ENCODE data around the gene TGM1. TPM values are rescaled to one million over a fixed set of nuclear protein-coding genes. Genes with fewer than 3 reads are reported as not detected.

The TGM1 gene
- total and polyA plus RNA-seq, 3 experiments from 2014 or later: 3.2 to 3.7 TPM; not detected in 1

DNA sequence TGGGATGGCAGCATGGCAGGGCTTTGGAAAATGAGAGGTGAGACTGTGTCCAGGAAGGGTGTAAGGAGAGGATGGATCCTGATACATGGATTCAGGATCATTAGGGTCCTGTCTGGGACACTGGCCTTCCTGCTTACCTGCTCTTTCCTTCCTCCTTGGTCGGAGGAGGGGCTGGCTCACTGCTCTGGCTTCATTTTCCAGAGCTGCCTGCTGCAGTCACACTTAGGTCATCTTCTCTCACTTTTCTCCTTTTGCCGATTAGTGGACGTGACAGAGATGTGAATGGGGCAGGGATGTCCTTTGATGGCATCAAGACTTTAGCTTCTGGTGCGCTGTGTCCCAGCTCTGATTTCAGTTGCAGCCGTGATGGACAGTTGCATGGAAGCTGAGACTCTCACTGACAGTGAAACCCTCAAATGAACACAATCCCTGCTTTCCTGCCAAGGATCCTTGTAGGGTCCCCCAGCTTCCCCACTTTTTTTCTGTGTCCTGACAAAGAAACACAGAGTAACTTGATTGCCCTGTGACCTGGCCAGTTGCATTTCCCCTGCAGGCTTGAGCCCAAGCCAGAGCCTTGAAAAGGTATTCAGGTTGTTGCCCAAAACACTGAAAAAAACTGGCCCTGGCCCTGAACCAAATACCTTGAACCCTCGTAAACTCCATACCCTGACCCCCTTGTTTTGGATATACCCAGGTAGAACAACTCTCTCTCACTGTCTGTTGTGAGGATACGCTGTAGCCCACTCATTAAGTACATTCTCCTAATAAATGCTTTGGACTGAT, 45.6 kb upstream of the TGM1 start:
- Mint-ChIP-seq H3K27ac (peak overlapping the region; percentile 84 to 96 (median 91)), H3K4me3 (peak overlapping the region in 4 of 7 donors; percentile 25 to 48 (median 29)), H3K9me3 (no peaks in the 10 kb centered on the region), H3K27me3 (peaks cover 0 to 2% of the 10 kb centered on the region in 2 donors), H3K4me1 (peaks cover 46 to 54% (median 47%) of the 10 kb centered on the region in 3 donors), H3K36me3 (peaks cover 0 to 49% (median 22%) of the 10 kb centered on the region in 3 donors)
- ChIA-PET CTCF (interaction anchor here (0.6 to 17.7 kb wide), 30 partner anchors 8 to 194 kb away, joined by 3 to 265 read pairs (median 4); partner anchors contain the start of genes ADCY4, CBLN3, CHMP4A and DCAF11), POLR2A (interaction anchor here (1.1 to 1.4 kb wide), 3 partner anchors 66 to 121 kb away, joined by 4 to 6 read pairs (median 5); partner anchors contain the start of genes CBLN3, KHNYN, MDP1 and TINF2)
- Histone ChIP-seq H3K4me1 (ENCODE audit: insufficient read depth, low read length) (peaks cover 48% of the 10 kb centered on the region), H3K27me3 (ENCODE audit: insufficient read depth, low read length, poor library complexity, severe bottlenecking) (no peaks in the 10 kb centered on the region), H3K27ac (ENCODE audit: low read depth, low read length) (no peak overlapping the region), H3K9me3 (ENCODE audit: low read length) (no peaks in the 10 kb centered on the region), H3K36me3 (ENCODE audit: insufficient read depth, low read length) (peaks cover 33% of the 10 kb centered on the region), H3K4me3 (ENCODE audit: low read length) (no peak overlapping the region)
- DNase-seq: no peak

DNA sequence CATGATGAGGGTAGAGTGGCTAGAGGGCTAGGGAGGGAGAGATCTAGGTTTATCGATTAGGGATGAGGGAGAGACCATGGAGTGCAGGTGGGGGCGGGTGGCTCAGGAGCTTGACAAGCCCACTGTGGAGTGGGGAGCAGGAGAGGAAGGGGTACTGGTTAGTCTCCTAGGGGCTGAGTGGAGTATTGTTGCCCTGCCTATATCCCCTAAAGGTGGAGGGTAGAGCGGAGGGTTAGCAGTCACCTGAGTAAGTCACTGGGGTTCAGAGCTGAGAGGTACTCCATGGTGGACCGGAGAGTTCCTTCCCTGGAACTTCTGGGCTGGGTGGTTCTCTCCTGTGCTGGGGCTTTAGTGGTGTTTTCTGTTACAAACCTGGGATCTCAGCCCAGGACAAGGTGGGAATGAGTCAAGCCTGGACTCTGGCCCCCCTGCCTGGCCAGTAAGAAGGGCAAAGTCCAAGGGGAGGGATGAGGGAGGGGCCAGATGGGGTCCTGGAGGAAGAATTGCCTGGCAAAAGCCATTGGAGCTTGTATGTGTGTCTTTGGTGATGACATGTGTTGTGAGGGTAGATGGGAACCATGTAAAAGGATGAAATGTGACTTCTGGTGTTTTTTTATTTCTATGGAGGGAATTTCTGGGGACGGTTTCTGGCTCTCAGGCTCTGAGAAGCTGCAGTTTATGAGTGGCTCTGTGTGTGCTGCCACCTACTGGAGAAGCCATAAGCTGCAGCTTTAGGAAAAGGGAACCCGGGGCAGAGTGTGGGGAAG, 44.8 kb upstream of the TGM1 start, which contains the start of gene CIDEB:
CIDEB (minus strand) TSS at position 403 of the 767 bp plus-strand sequence; CDS start at position 284, 119 bp downstream.
- H3K4me1 ChIP-seq (ENCODE audit: insufficient read depth, low read length): peaks cover 40% of the 10 kb centered on the region
- H3K27ac Mint-ChIP-seq: peak within 1 kb of the TSS; percentile 6 to 96 (median 91)
- no peak within 1 kb of the TSS for H3K27ac ChIP-seq (ENCODE audit: low read depth, low read length)
- H3K27me3 ChIP-seq (ENCODE audit: insufficient read depth, low read length, poor library complexity, severe bottlenecking): no peaks in the 10 kb centered on the region
- H3K9me3 Mint-ChIP-seq: no peaks in the 10 kb centered on the region
- CTCF ChIA-PET: interaction anchor here (0.7 to 17.7 kb wide), 29 partner anchors 8 to 250 kb away, joined by 3 to 265 read pairs (median 4); partner anchors contain the start of genes ADCY4, CBLN3, CHMP4A and DCAF11
- H3K27me3 Mint-ChIP-seq: no peaks in the 10 kb centered on the region
- H3K36me3 ChIP-seq (ENCODE audit: insufficient read depth, low read length): peaks cover 41% of the 10 kb centered on the region
- peaks cover 3 to 56% (median 22%) of the 10 kb centered on the region in 3 donors for H3K36me3 Mint-ChIP-seq
- peak; percentile 38 to 71 (median 45) for DNase-seq
- no peaks in the 10 kb centered on the region for H3K9me3 ChIP-seq (ENCODE audit: low read length)
- H3K4me3 ChIP-seq (ENCODE audit: low read length): no peak within 1 kb of the TSS
- POLR2A ChIA-PET: interaction anchor here (1.1 to 1.4 kb wide), 4 partner anchors 22 to 122 kb away, joined by 3 to 6 read pairs (median 4); partner anchors contain the start of genes CBLN3, KHNYN, MDP1 and TINF2
- peaks cover 38 to 47% (median 40%) of the 10 kb centered on the region in 3 donors for H3K4me1 Mint-ChIP-seq
- H3K4me3 Mint-ChIP-seq: peak within 1 kb of the TSS in 4 of 7 donors; percentile 22 to 74 (median 29)

DNA sequence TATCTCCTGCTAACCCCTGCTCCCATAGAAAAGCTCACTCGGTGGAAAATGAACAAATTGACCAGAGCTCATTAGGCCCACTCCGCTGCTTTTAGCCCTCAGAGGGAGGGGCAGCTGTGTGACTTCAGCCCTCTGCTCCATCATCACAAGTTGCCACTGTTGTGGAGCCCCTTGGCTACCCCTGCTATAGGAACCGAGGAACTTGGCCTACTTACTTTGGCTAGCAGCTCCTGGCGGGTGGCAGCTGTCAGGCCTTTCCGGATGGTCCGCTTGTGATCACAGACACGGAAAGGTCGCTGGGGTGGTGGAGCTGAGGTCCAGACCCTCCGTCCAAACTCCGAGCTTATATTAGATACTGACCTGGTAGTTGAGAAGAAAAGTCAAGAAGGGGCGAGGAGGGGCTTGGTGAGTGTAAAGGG, 44.2 kb upstream of the TGM1 start:
- H3K4me3 ChIP-seq (ENCODE audit: low read length): no peak overlapping the region
- ChIA-PET CTCF (interaction anchor here (1.2 to 17.7 kb wide), 16 partner anchors 7 to 249 kb away, joined by 3 to 265 read pairs (median 11); partner anchors contain the start of genes ADCY4, CBLN3, CHMP4A and DCAF11), POLR2A (interaction anchor here (1.1 kb wide), 1 partner anchor 22 kb away, joined by 3 read pairs; no protein-coding TSS in a partner anchor)
- no peaks in the 10 kb centered on the region for H3K9me3 ChIP-seq (ENCODE audit: low read length)
- no peaks in the 10 kb centered on the region for H3K27me3 Mint-ChIP-seq
- DNase-seq: no peak
- no peak overlapping the region for H3K27ac ChIP-seq (ENCODE audit: low read depth, low read length)
- H3K36me3 Mint-ChIP-seq: peaks cover 5 to 62% (median 24%) of the 10 kb centered on the region in 3 donors
- peak overlapping the region in 1 of 7 donors; percentile 74 for H3K4me3 Mint-ChIP-seq
- H3K36me3 ChIP-seq (ENCODE audit: insufficient read depth, low read length): peaks cover 47% of the 10 kb centered on the region
- peak overlapping the region in 6 of 8 donors; percentile 27 to 93 (median 82) for H3K27ac Mint-ChIP-seq
- no peaks in the 10 kb centered on the region for H3K27me3 ChIP-seq (ENCODE audit: insufficient read depth, low read length, poor library complexity, severe bottlenecking)
- H3K4me1 Mint-ChIP-seq: peaks cover 32 to 44% (median 36%) of the 10 kb centered on the region in 3 donors
- H3K4me1 ChIP-seq (ENCODE audit: insufficient read depth, low read length): peaks cover 34% of the 10 kb centered on the region
- H3K9me3 Mint-ChIP-seq: no peaks in the 10 kb centered on the region

DNA sequence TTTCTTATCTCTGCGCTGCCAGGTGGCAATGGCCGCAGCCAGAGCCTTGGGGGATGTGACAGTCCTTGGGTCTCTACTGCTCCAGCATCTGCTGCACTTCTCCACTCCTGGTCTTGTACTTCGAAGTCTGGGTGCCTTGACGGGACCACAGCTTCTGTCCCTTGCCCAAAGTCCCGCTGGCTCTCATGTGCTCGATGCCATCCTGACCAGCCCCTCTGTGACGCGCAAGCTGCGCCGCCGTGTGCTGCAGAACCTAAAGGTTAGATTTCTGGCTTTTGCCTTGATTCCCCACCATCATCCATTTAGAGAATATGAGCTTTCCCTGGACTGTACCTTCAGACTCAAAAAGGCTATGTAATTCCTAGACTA, 41.0 kb upstream of the TGM1 start:
- Histone ChIP-seq H3K4me3 (ENCODE audit: low read length) (no peak overlapping the region), H3K27ac (ENCODE audit: low read depth, low read length) (no peak overlapping the region), H3K9me3 (ENCODE audit: low read length) (no peaks in the 10 kb centered on the region), H3K4me1 (ENCODE audit: insufficient read depth, low read length) (peaks cover 31% of the 10 kb centered on the region), H3K27me3 (ENCODE audit: insufficient read depth, low read length, poor library complexity, severe bottlenecking) (no peaks in the 10 kb centered on the region), H3K36me3 (ENCODE audit: insufficient read depth, low read length) (peaks cover 56% of the 10 kb centered on the region)
- CTCF ChIA-PET: interaction anchor here (0.5 to 17.7 kb wide), 3 partner anchors 24 to 106 kb away, joined by 3 to 265 read pairs (median 151); partner anchors contain the start of genes ADCY4 and TINF2
- peak overlapping the region in 1 of 7 donors; percentile 60 for H3K4me3 Mint-ChIP-seq
- H3K9me3 Mint-ChIP-seq: no peaks in the 10 kb centered on the region
- H3K27me3 Mint-ChIP-seq: no peaks in the 10 kb centered on the region
- H3K4me1 Mint-ChIP-seq: peaks cover 33 to 49% (median 43%) of the 10 kb centered on the region in 3 donors
- H3K27ac Mint-ChIP-seq: peak overlapping the region in 2 of 8 donors; percentile 79 to 87
- H3K36me3 Mint-ChIP-seq: peaks cover 5 to 82% (median 27%) of the 10 kb centered on the region in 3 donors
- POLR2A ChIA-PET: interaction anchor here (1.2 kb wide), 1 partner anchor 126 kb away, joined by 3 read pairs; the partner anchor contains the start of gene KHNYN
- no peak for DNase-seq

DNA sequence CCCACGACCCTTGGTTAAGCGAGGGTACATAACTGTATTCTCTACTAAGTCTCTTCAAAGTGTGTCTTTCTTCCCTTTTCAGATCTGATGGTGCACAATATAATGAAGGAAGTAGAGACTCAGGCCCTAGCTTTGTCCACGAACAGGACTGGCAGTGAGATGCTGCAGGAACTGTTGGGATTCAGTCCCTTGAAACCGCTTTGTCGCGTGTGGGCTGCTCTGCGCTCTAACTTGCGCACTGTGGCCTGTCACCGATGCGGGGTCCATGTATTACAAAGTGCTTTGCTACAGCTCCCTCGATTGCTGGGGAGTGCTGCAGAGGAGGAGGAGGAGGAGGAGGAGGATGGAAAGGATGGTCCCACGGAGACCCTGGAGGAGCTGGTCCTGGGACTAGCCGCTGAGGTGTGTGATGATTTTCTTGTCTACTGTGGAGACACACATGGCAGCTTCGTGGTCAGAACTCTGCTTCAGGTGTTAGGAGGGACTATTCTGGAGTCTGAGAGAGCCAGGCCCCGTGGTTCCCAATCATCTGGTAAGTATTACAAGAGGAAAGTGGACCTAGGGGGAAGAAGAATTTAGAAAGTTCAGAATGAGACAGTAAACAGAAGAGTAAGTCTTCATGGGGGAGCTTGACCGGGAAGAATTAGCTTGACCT, 37.5 kb upstream of the TGM1 start:
- H3K9me3 ChIP-seq (ENCODE audit: low read length): no peaks in the 10 kb centered on the region
- H3K36me3 ChIP-seq (ENCODE audit: insufficient read depth, low read length): peaks cover 52% of the 10 kb centered on the region
- H3K27ac ChIP-seq (ENCODE audit: low read depth, low read length): peak overlapping the region; percentile 79
- H3K27ac Mint-ChIP-seq: peak overlapping the region; percentile 94 to 99 (median 96)
- peak overlapping the region; percentile 89 to 97 (median 92) for H3K4me3 Mint-ChIP-seq
- peak overlapping the region; percentile 83 for H3K4me3 ChIP-seq (ENCODE audit: low read length)
- DNase-seq: no peak
- H3K36me3 Mint-ChIP-seq: peaks cover 10 to 71% (median 25%) of the 10 kb centered on the region in 3 donors
- H3K9me3 Mint-ChIP-seq: no peaks in the 10 kb centered on the region
- POLR2A ChIA-PET: interaction anchor here (0.9 to 4.4 kb wide), 9 partner anchors 10 to 186 kb away, joined by 3 to 30 read pairs (median 6); partner anchors contain the start of genes CBLN3, DCAF11, KHNYN and LTB4R
- peaks cover 47% of the 10 kb centered on the region for H3K4me1 ChIP-seq (ENCODE audit: insufficient read depth, low read length)
- H3K4me1 Mint-ChIP-seq: peaks cover 41 to 59% (median 54%) of the 10 kb centered on the region in 3 donors
- no peaks in the 10 kb centered on the region for H3K27me3 Mint-ChIP-seq
- no peaks in the 10 kb centered on the region for H3K27me3 ChIP-seq (ENCODE audit: insufficient read depth, low read length, poor library complexity, severe bottlenecking)
- CTCF ChIA-PET: interaction anchor here (1.1 to 17.7 kb wide), 9 partner anchors 9 to 140 kb away, joined by 3 to 265 read pairs (median 6); partner anchors contain the start of genes ADCY4, CIDEB, IRF9 and LTB4R

GRCh38 chr14:24299255-24300191, 36.5 kb upstream of the TGM1 start, which contains the start of the genes DHRS1 and NOP9:
Gene DHRS1 (minus strand): TSS chr14:24299780. CDS start chr14:24299106, 674 bp downstream.
Gene NOP9 (plus strand): TSS chr14:24299850. CDS start chr14:24299955, 105 bp downstream.
- Mint-ChIP-seq H3K27me3 (no peaks in the 10 kb centered on the region), H3K4me1 (peaks cover 41 to 59% (median 54%) of the 10 kb centered on the region in 3 donors), H3K36me3 (peaks cover 10 to 71% (median 19%) of the 10 kb centered on the region in 3 donors), H3K4me3 (peak within 1 kb of the TSS; percentile 89 to 97 (median 92)), H3K9me3 (no peaks in the 10 kb centered on the region), H3K27ac (peak within 1 kb of the TSS; percentile 94 to 99 (median 96))
- H3K27me3 ChIP-seq (ENCODE audit: insufficient read depth, low read length, poor library complexity, severe bottlenecking): no peaks in the 10 kb centered on the region
- H3K4me3 ChIP-seq (ENCODE audit: low read length): peak within 1 kb of the TSS; percentile 83
- ChIA-PET CTCF (interaction anchor here (1.1 to 17.7 kb wide), 12 partner anchors 9 to 285 kb away, joined by 3 to 265 read pairs (median 6); partner anchors contain the start of genes ADCY4, CIDEB, IRF9 and LTB4R), POLR2A (interaction anchor here (0.9 to 4.4 kb wide), 8 partner anchors 11 to 185 kb away, joined by 3 to 30 read pairs (median 6); partner anchors contain the start of genes CBLN3, DCAF11, KHNYN and LTB4R2)
- peaks cover 42% of the 10 kb centered on the region for H3K36me3 ChIP-seq (ENCODE audit: insufficient read depth, low read length)
- DNase-seq: peak; percentile 87 to 93 (median 89)
- peak within 1 kb of the TSS; percentile 79 for H3K27ac ChIP-seq (ENCODE audit: low read depth, low read length)
- no peaks in the 10 kb centered on the region for H3K9me3 ChIP-seq (ENCODE audit: low read length)
- peaks cover 47% of the 10 kb centered on the region for H3K4me1 ChIP-seq (ENCODE audit: insufficient read depth, low read length)

Measured in CD8-positive, alpha-beta memory T cell (primary cell).